Measurements from ENCODE around the gene CLIC4.
"Not testable (repeated sequence)": the region's sequence is repeated elsewhere in the genome, so short reads cannot be mapped to it uniquely, and the experiment has no call there.

Gene CLIC4

GRCh38 chr1:24744911-24745710, at the start of gene CLIC4:
Gene CLIC4, plus strand, starts transcription at chr1:24745447. Its CDS starts 107 bp downstream, at chr1:24745554.
- DNase-seq, result peak; percentile 100

GRCh38 chr1:24696041-24696755, 49.0 kb upstream of the CLIC4 start:
- no peak for DNase-seq

GRCh38 chr1:24696756-24697330, 48.4 kb upstream of the CLIC4 start:
- DNase-seq, result no peak

- DNase-seq, result not testable (repeated sequence)
Observed at GRCh38 chr1:24697453-24698001, 47.7 kb upstream of the CLIC4 start.

GRCh38 chr1:24698326-24698725, 46.9 kb upstream of the CLIC4 start:
- not testable (repeated sequence) for DNase-seq

GRCh38 chr1:24699628-24700027, 45.6 kb upstream of the CLIC4 start:
- no peak for DNase-seq

- no peak for DNase-seq
Observed at GRCh38 chr1:24702511-24703293, 42.5 kb upstream of the CLIC4 start.

- DNase-seq, result peak; percentile 83
Observed at GRCh38 chr1:24704411-24705259, 40.6 kb upstream of the CLIC4 start.

GRCh38 chr1:24705260-24706073, 39.8 kb upstream of the CLIC4 start:
- peak; percentile 82 for DNase-seq

GRCh38 chr1:24706074-24706389, 39.2 kb upstream of the CLIC4 start:
- DNase-seq, result not testable (repeated sequence)

GRCh38 chr1:24707687-24708086, 37.6 kb upstream of the CLIC4 start:
- DNase-seq, result no peak

- no peak for DNase-seq
Observed at GRCh38 chr1:24708938-24709337, 36.3 kb upstream of the CLIC4 start.

GRCh38 chr1:24709791-24710441, 35.3 kb upstream of the CLIC4 start:
- DNase-seq, result no peak

- DNase-seq, result no peak
Observed at GRCh38 chr1:24711329-24711728, 33.9 kb upstream of the CLIC4 start.

GRCh38 chr1:24713176-24713575, 32.1 kb upstream of the CLIC4 start:
- DNase-seq, result no peak

- no peak for DNase-seq
Observed at GRCh38 chr1:24713736-24714135, 31.5 kb upstream of the CLIC4 start.

- DNase-seq, result peak; percentile 94
Observed at GRCh38 chr1:24714859-24715520, 30.3 kb upstream of the CLIC4 start.

- no peak for DNase-seq
Observed at GRCh38 chr1:24715658-24716057, 29.6 kb upstream of the CLIC4 start.

- peak; percentile 94 for DNase-seq
Observed at GRCh38 chr1:24717887-24718650, 27.2 kb upstream of the CLIC4 start.

Data from midbrain (tissue), 1 donor.